HepG2 (cell line): ENCODE measurements around the gene USP7. TPM values are rescaled to one million over a fixed set of nuclear protein-coding genes. Genes with fewer than 3 reads are reported as not detected.

Source experiments
- ATAC-seq: fragments of 200-7000 bp; cut with Tn5 transposase; 3 replicates; pipeline ENCODE4 v1.9.1; 2020; ENCODE audit warnings: mild to moderate bottlenecking, moderate library complexity
- BruUV-seq: library from RNA; stranded (reverse); fragments of 400-500 nt; replicated peaks from 2 replicates; lab custom pipeline; 2021; lab: Mats Ljungman, UMichigan
- CTCF ChIA-PET: fragments of 300-600 bp; formaldehyde crosslinking; extraction: SDS; loops from one replicate; lab custom pipeline; 2021; ENCODE audit warnings: low total read pairs, inconsistent platforms, low intra/inter-chr PET ratio; lab: Yijun Ruan, JAX
- POLR2A ChIA-PET: fragments of 350-600 bp; sonication (Branson Sonifier 250); formaldehyde crosslinking; loops from one replicate; lab custom pipeline; 2020; ENCODE audit warnings: antibody characterized with exemption, inconsistent platforms; lab: Yijun Ruan, JAX
- DNase-seq: peaks from one replicate; pipeline ENCODE4 v3.0.0-alpha.2; 2015; ENCODE audit warnings: low spot score
- FAIRE-seq: peaks from 3 replicates; lab custom pipeline; 2011; peaks lifted over from hg19 to GRCh38; lab: Jason Lieb, UNC
- H2AFZ ChIP-seq: one replicate; pipeline ENCODE4 v1.6.1; 2011; ENCODE audit warnings: low read length, inconsistent platforms
- H3K27ac ChIP-seq: fragments of 300-600 bp; 3 replicates; pipeline ENCODE4 v1.8.0; 2011; ENCODE audit warnings: mixed run types, mild to moderate bottlenecking, mixed read lengths, low read length, inconsistent platforms; ENCODE audit not compliant: insufficient read depth; ENCODE audit errors: extremely low read length
- H3K27me3 ChIP-seq, 2 experiments: fragments of 200-600 bp in 1 of 2; 2 replicates in 1 of 2; 3 replicates in 1 of 2; pipeline versions ENCODE4 v1.6.0 to v1.8.0; 2011; ENCODE audit warnings: low read length in 2 of 2, mild to moderate bottlenecking in 2 of 2, moderate library complexity in 2 of 2, inconsistent platforms in 1 of 2; ENCODE audit not compliant: insufficient read depth in 2 of 2, control insufficient read depth in 1 of 2
- H3K36me3 ChIP-seq, 2 experiments: fragments of 200-600 bp in 1 of 2; replicated peaks in 1 of 2; 2 replicates in 1 of 2; 3 replicates in 1 of 2; pipeline versions ENCODE4 v1.5.1 to v1.8.0; 2011; ENCODE audit warnings: low read length in 2 of 2, inconsistent platforms in 1 of 2; ENCODE audit not compliant: insufficient read depth in 2 of 2, control insufficient read depth in 1 of 2
- H3K4me1 ChIP-seq: 2 replicates; pipeline ENCODE4 v1.5.1; 2012; ENCODE audit warnings: low read length, inconsistent platforms; ENCODE audit not compliant: insufficient read depth
- H3K4me2 ChIP-seq: 2 replicates; pipeline ENCODE4 v1.6.0; 2011; ENCODE audit warnings: low read depth, low read length, inconsistent platforms
- H3K4me3 ChIP-seq, 3 experiments: fragments of 200-600 bp in 1 of 3; sonication (generic), shearing (Covaris generic) in 1 of 3; replicated peaks in 1 of 3; 2 replicates each; pipeline ENCODE4 v1.5.1; 2011 to 2016; ENCODE audit warnings: low read length in 3 of 3, inconsistent platforms in 2 of 3, low read depth in 2 of 3, mild to moderate bottlenecking in 2 of 3, control low read depth in 1 of 3, mixed read lengths in 1 of 3; ENCODE audit not compliant: insufficient read depth in 1 of 3
- H3K79me2 ChIP-seq: one replicate; pipeline ENCODE4 v1.6.1; 2011; ENCODE audit warnings: low read length, inconsistent platforms; ENCODE audit not compliant: insufficient read depth
- H3K9ac ChIP-seq: 2 replicates; pipeline ENCODE4 v1.6.0; 2011; ENCODE audit warnings: mild to moderate bottlenecking, low read depth, low read length, inconsistent platforms; ENCODE audit not compliant: insufficient read depth
- H3K9me3 ChIP-seq: 2 replicates; pipeline ENCODE4 v1.5.1; 2012; ENCODE audit warnings: mild to moderate bottlenecking, low read length
- H4K20me1 ChIP-seq: 2 replicates; pipeline ENCODE4 v1.6.0; 2011; ENCODE audit warnings: inconsistent platforms, mild to moderate bottlenecking, low read length, moderate library complexity; ENCODE audit not compliant: insufficient read depth
- HHEX ChIP-seq: IDR thresholded peaks from 2 replicates; pipeline ENCODE4 v1.6.1; 2016; ENCODE audit warnings: control low read depth
- JUN ChIP-seq: sonication (generic); formaldehyde crosslinking; IDR thresholded peaks from 2 replicates; pipeline ENCODE4 v1.4.0; 2020; ENCODE audit warnings: mild to moderate bottlenecking, missing genetic modification reagents
- RBM22 ChIP-seq: fragments of 200-400 bp; formaldehyde crosslinking; optimal IDR thresholded peaks from 2 replicates; pipeline ENCODE3; 2017; ENCODE audit warnings: mild to moderate bottlenecking, low read length, moderate library complexity
- SNAPC4 ChIP-seq: sonication (generic); formaldehyde crosslinking; IDR thresholded peaks from 2 replicates; pipeline ENCODE4 v1.4.0; 2020; ENCODE audit warnings: mild to moderate bottlenecking, missing genetic modification reagents
- WGBS: methylation state at CpG from one replicate; pipeline ENCODE4 v1.1.6; 2017; ENCODE audit warnings: low lambda C conversion rate; 5-methylcytosine and 5-hydroxymethylcytosine counted together
- in situ Hi-C: cut with HindIII; loops from 2 replicates; pipeline ENCODE4 v1.10.0; 2017; ENCODE audit warnings: low pct_unique_long_range_greater_than_20kb; ENCODE audit not compliant: extremely low pct_ligation_motif_present
- intact Hi-C: fragments of 100-400 bp; cut with micrococcal nuclease; formaldehyde crosslinking; loops from one replicate; pipeline ENCODE4 v1.10.0; 2022; ENCODE audit not compliant: unreplicated experiment
- polyA plus RNA-seq, 8 experiments: library from polyadenylated mRNA; depleted of rRNA in 3 of 8; stranded (reverse) in 7 of 8; unstranded in 1 of 8; fragments of >200 nt; fragmentation: Illumina TruSeq in 4 of 8; extraction: Trizol in 4 of 8; gene quantifications; 2 replicates each; pipeline versions ENCODE4 v1.2.1 to v1.2.3, GENCODE V29; 2011 to 2016; ENCODE audit warnings: low read depth in 4 of 8, missing spikeins in 1 of 8, mixed read lengths in 1 of 8; ENCODE audit not compliant: insufficient read depth in 1 of 8
- total RNA-seq, 5 experiments: library from RNA; depleted of rRNA; stranded (reverse); fragments of >200 nt; fragmentation: Illumina TruSeq; extraction: Trizol; gene quantifications; 2 replicates each; pipeline ENCODE4 v1.2.3, GENCODE V29; 2016; ENCODE audit warnings: low read depth in 1 of 5

Gene USP7
- total and polyA plus RNA-seq, 2 of the 13 experiments (the other 11 are each of a cell fraction or from before 2014, with no cell fraction given) = 52.5 to 173 TPM

- DNase-seq (no peak), ATAC-seq (no peak), FAIRE-seq (no peak)
- Histone ChIP-seq H3K4me3 (no peak overlapping the region), H3K9me3 (no peaks in the 10 kb centered on the region), H2AFZ (no peak overlapping the region), H3K27ac (peak overlapping the region; percentile 27), H3K79me2 (peaks cover 99% of the 10 kb centered on the region), H3K4me2 (no peak overlapping the region), H3K36me3 (peaks cover 3% of the 10 kb centered on the region in 2 experiments; a peak in 1 of 5 replicates), H3K4me1 (peaks cover 87% of the 10 kb centered on the region), H4K20me1 (peaks cover 99% of the 10 kb centered on the region), H3K9ac (no peak overlapping the region), H3K27me3 (no peaks in the 10 kb centered on the region)
- CTCF ChIA-PET = no interaction called here
- POLR2A ChIA-PET = no interaction called here
- in situ Hi-C loops (no loop called here), intact Hi-C loops (loop anchor here (1.0 kb wide), 1 partner anchor 8 kb away; no protein-coding TSS in a partner anchor)
- BruUV-seq = no TSS peak
- 88% methylated on average over 5 of the region's 5 CpGs for WGBS
- peak; percentile 90 for TF ChIP-seq RBM22
- no peak for TF ChIP-seq HHEX (CRISPR knock-in tag)
- TF ChIP-seq SNAPC4 (CRISPR knock-in tag) = no peak
- no peak for TF ChIP-seq JUN (CRISPR knock-in tag)
These were observed 19.5 kb downstream of the USP7 start for GRCh38 chr16:8943966-8944759.
